Right kidney (tissue), 1 donor: ENCODE measurements around the gene IL6ST.

Experiments used
- DNase-seq: peaks from one replicate; pipeline ENCODE4 v3.0.0-alpha.2; 2016

IL6ST gene

GRCh38 chr5:55921617-55922016 is 73.1 kb downstream of the IL6ST start:
- DNase-seq = no peak

- no peak for DNase-seq
Measured at GRCh38 chr5:55920784-55921183, 74.0 kb downstream of the IL6ST start.

GRCh38 chr5:55919625-55920024 is 75.1 kb downstream of the IL6ST start:
- DNase-seq = no peak

GRCh38 chr5:55918087-55919035 is 76.4 kb downstream of the IL6ST start:
- no peak for DNase-seq

GRCh38 chr5:55917402-55918086 is 77.2 kb downstream of the IL6ST start:
- no peak for DNase-seq

- DNase-seq = no peak
Measured at GRCh38 chr5:55916986-55917385, 77.8 kb downstream of the IL6ST start.

- no peak for DNase-seq
Measured at GRCh38 chr5:55915783-55916182, 79.0 kb downstream of the IL6ST start.

- no peak for DNase-seq
Measured at GRCh38 chr5:55914971-55915370, 79.8 kb downstream of the IL6ST start.

- DNase-seq = peak; percentile 20
Measured at GRCh38 chr5:55913466-55914413, 81.0 kb downstream of the IL6ST start.

GRCh38 chr5:55911784-55912653 is 82.7 kb downstream of the IL6ST start:
- DNase-seq = no peak

- no peak for DNase-seq
Measured at GRCh38 chr5:55908804-55909203, 86.0 kb downstream of the IL6ST start.

GRCh38 chr5:55907927-55908326 is 86.8 kb downstream of the IL6ST start:
- DNase-seq = no peak

GRCh38 chr5:55905251-55905650 is 89.5 kb downstream of the IL6ST start:
- DNase-seq = no peak

- DNase-seq = no peak
Measured at GRCh38 chr5:55904152-55904551, 90.6 kb downstream of the IL6ST start.

- no peak for DNase-seq
Measured at GRCh38 chr5:55903121-55903701, 91.6 kb downstream of the IL6ST start.

- DNase-seq = no peak
Measured at GRCh38 chr5:55902696-55903095, 92.1 kb downstream of the IL6ST start.

- DNase-seq = no peak
Measured at GRCh38 chr5:55900776-55901175, 94.0 kb downstream of the IL6ST start.

GRCh38 chr5:55900068-55900467 is 94.7 kb downstream of the IL6ST start:
- DNase-seq = no peak

- no peak for DNase-seq
Measured at GRCh38 chr5:55899344-55899743, 95.4 kb downstream of the IL6ST start.

- DNase-seq = no peak
Measured at GRCh38 chr5:55897905-55898304, 96.9 kb downstream of the IL6ST start.
